DOHH2 (cell line): ENCODE results near the gene ARHGAP24.

ENCODE experiments used
- H3F3A ChIP-seq: fragments of 200-600 bp; sonication (generic), shearing (Covaris generic); 2 replicates; pipeline ENCODE4 v1.6.0; 2016; ENCODE audit warnings: antibody characterized with exemption, mild to moderate bottlenecking; ENCODE audit not compliant: control insufficient read depth, insufficient read depth
- H3K27ac ChIP-seq: fragments of 200-600 bp; sonication (generic); 2 replicates; pipeline ENCODE4 v1.5.1; 2014; ENCODE audit warnings: low read depth, mild to moderate bottlenecking, low read length, moderate library complexity
- H3K27me3 ChIP-seq: fragments of 200-600 bp; sonication (generic); 2 replicates; pipeline ENCODE4 v1.6.1; 2014; ENCODE audit warnings: mild to moderate bottlenecking, low read length, mixed read lengths; ENCODE audit not compliant: control insufficient read depth
- H3K36me3 ChIP-seq: fragments of 200-600 bp; sonication (generic); 2 replicates; pipeline ENCODE4 v1.6.1; 2014; ENCODE audit warnings: mild to moderate bottlenecking, low read length, moderate library complexity, mixed read lengths; ENCODE audit not compliant: control insufficient read depth
- H3K4me1 ChIP-seq: fragments of 200-600 bp; sonication (generic); 2 replicates; pipeline ENCODE4 v1.6.1; 2014; ENCODE audit warnings: mild to moderate bottlenecking, low read length, mixed read lengths; ENCODE audit not compliant: control insufficient read depth
- H3K4me2 ChIP-seq: fragments of 200-600 bp; sonication (generic); 2 replicates; pipeline ENCODE4 v1.6.0; 2014; ENCODE audit warnings: mild to moderate bottlenecking, low read length, moderate library complexity
- H3K4me3 ChIP-seq: fragments of 200-600 bp; sonication (generic); 2 replicates; pipeline ENCODE4 v1.5.1; 2014; ENCODE audit warnings: mild to moderate bottlenecking, low read length, mixed read lengths
- H3K79me2 ChIP-seq: fragments of 200-600 bp; sonication (generic); 2 replicates; pipeline ENCODE4 v1.6.1; 2014; ENCODE audit warnings: mild to moderate bottlenecking, low read length, mixed read lengths; ENCODE audit not compliant: control insufficient read depth
- H3K9me2 ChIP-seq: fragments of 200-600 bp; sonication (generic); replicated peaks from 2 replicates; pipeline ENCODE4 v1.6.1; 2014; ENCODE audit warnings: mild to moderate bottlenecking, low read length, mixed read lengths; ENCODE audit not compliant: control insufficient read depth
- H3K9me3 ChIP-seq: fragments of 200-600 bp; sonication (generic); 2 replicates; pipeline ENCODE4 v1.6.1; 2014; ENCODE audit warnings: antibody characterized with exemption, low read length, mixed read lengths; ENCODE audit not compliant: control insufficient read depth, insufficient read depth
- H4K20me1 ChIP-seq: fragments of 200-600 bp; sonication (generic); 2 replicates; pipeline ENCODE4 v1.6.0; 2014; ENCODE audit warnings: low read depth, mild to moderate bottlenecking, antibody characterized with exemption, low read length, moderate library complexity; ENCODE audit not compliant: control insufficient read depth, insufficient read depth
- CTCF ChIP-seq: fragments of 200-600 bp; sonication (generic); IDR thresholded peaks from one replicate; pipeline ENCODE4 v1.5.1; 2014; ENCODE audit warnings: antibody characterized with exemption, mild to moderate bottlenecking, low read depth, low read length; ENCODE audit not compliant: poor library complexity, severe bottlenecking
- EZH2phosphoT487 ChIP-seq: fragments of 200-600 bp; sonication (generic); IDR thresholded peaks from 2 replicates; pipeline ENCODE4 v1.6.1; 2017; ENCODE audit warnings: borderline replicate concordance, mild to moderate bottlenecking, antibody characterized with exemption, low read length, moderate library complexity, mixed read lengths

ARHGAP24 gene

GRCh38 chr4:85598936-85599335 is 124.0 kb downstream of the ARHGAP24 start:
- Histone ChIP-seq H3K4me3 (no peak overlapping the region), H3K4me1 (peaks cover 6% of the 10 kb centered on the region), H3K36me3 (no peaks in the 10 kb centered on the region), H3K4me2 (no peak overlapping the region), H3K79me2 (no peaks in the 10 kb centered on the region), H3K27me3 (no peaks in the 10 kb centered on the region), H3K9me2 (no peaks in the 10 kb centered on the region), H4K20me1 (no peaks in the 10 kb centered on the region), H3F3A (no peaks in the 10 kb centered on the region), H3K27ac (no peak overlapping the region), H3K9me3 (no peaks in the 10 kb centered on the region)
- TF ChIP-seq EZH2phosphoT487 (no peak), CTCF (no peak)

GRCh38 chr4:85600501-85600900 is 125.6 kb downstream of the ARHGAP24 start:
- no peak overlapping the region for H3K4me3 ChIP-seq
- H3K4me2 ChIP-seq = no peak overlapping the region
- H4K20me1 ChIP-seq = no peaks in the 10 kb centered on the region
- H3K27ac ChIP-seq = no peak overlapping the region
- H3K27me3 ChIP-seq = no peaks in the 10 kb centered on the region
- TF ChIP-seq EZH2phosphoT487 (no peak), CTCF (no peak)
- H3F3A ChIP-seq = no peaks in the 10 kb centered on the region
- no peaks in the 10 kb centered on the region for H3K9me2 ChIP-seq
- H3K4me1 ChIP-seq = peaks cover 13% of the 10 kb centered on the region
- no peaks in the 10 kb centered on the region for H3K36me3 ChIP-seq
- H3K9me3 ChIP-seq = no peaks in the 10 kb centered on the region
- H3K79me2 ChIP-seq = no peaks in the 10 kb centered on the region

GRCh38 chr4:85603437-85604336 is 128.7 kb downstream of the ARHGAP24 start:
- no peaks in the 10 kb centered on the region for H4K20me1 ChIP-seq
- peak overlapping the region; percentile 13 for H3K4me2 ChIP-seq
- no peaks in the 10 kb centered on the region for H3K27me3 ChIP-seq
- H3F3A ChIP-seq = no peaks in the 10 kb centered on the region
- H3K9me2 ChIP-seq = no peaks in the 10 kb centered on the region
- no peak overlapping the region for H3K4me3 ChIP-seq
- H3K79me2 ChIP-seq = no peaks in the 10 kb centered on the region
- no peaks in the 10 kb centered on the region for H3K36me3 ChIP-seq
- H3K4me1 ChIP-seq = peaks cover 33% of the 10 kb centered on the region
- H3K27ac ChIP-seq = no peak overlapping the region
- TF ChIP-seq CTCF = no peak
- TF ChIP-seq EZH2phosphoT487 = no peak
- no peaks in the 10 kb centered on the region for H3K9me3 ChIP-seq
